ENCODE results near the gene LPAR3. TPM values are rescaled to one million over a fixed set of nuclear protein-coding genes. Genes with fewer than 3 reads are reported as not detected.

The LPAR3 gene
- total and polyA plus RNA-seq, 12 donors: 4.7 to 17.3 (median 10.7) TPM

- no peak for ATAC-seq
- no peak overlapping the region for H3K4me3 ChIP-seq
- H3K36me3 ChIP-seq: no peaks in the 10 kb centered on the region
- H3K27me3 ChIP-seq: no peaks in the 10 kb centered on the region
- 73% methylated on average over 3 of the region's 3 CpGs for WGBS, 2 donors
- TF ChIP-seq, protein P1, sequence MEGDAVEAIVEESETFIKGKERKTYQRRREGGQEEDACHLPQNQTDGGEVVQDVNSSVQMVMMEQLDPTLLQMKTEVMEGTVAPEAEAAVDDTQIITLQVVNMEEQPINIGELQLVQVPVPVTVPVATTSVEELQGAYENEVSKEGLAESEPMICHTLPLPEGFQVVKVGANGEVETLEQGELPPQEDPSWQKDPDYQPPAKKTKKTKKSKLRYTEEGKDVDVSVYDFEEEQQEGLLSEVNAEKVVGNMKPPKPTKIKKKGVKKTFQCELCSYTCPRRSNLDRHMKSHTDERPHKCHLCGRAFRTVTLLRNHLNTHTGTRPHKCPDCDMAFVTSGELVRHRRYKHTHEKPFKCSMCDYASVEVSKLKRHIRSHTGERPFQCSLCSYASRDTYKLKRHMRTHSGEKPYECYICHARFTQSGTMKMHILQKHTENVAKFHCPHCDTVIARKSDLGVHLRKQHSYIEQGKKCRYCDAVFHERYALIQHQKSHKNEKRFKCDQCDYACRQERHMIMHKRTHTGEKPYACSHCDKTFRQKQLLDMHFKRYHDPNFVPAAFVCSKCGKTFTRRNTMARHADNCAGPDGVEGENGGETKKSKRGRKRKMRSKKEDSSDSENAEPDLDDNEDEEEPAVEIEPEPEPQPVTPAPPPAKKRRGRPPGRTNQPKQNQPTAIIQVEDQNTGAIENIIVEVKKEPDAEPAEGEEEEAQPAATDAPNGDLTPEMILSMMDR (IDR thresholded peaks at IDR 0.05): no peak
- H3K27ac ChIP-seq: no peak overlapping the region
- H3K4me1 ChIP-seq: no peaks in the 10 kb centered on the region
- DNase-seq: no peak
- intact Hi-C loops (cut with DNase I): no loop called here
- H3K9me3 ChIP-seq: peaks cover 0 to 31% (median 7%) of the 10 kb centered on the region in 11 donors
Observed at GRCh38 chr1:84789014-84789413, 104.0 kb downstream of the LPAR3 start.

- Histone ChIP-seq H3K36me3 (no peaks in the 10 kb centered on the region), H3K9me3 (peaks cover 0 to 16% (median 5%) of the 10 kb centered on the region in 11 donors), H3K4me1 (peaks cover 0 to under 1% (median 0%) of the 10 kb centered on the region in 9 donors), H3K4me3 (no peak overlapping the region), H3K27me3 (no peaks in the 10 kb centered on the region), H3K27ac (no peak overlapping the region)
- TF ChIP-seq, protein P1 (IDR thresholded peaks at IDR 0.05): no peak
- no peak for ATAC-seq
- intact Hi-C loops (cut with DNase I): no loop called here
- 56 to 67% methylated on average over 4 of the region's 4 CpGs for WGBS, 2 donors
- no peak for DNase-seq
Observed at GRCh38 chr1:84785271-84786036, 107.6 kb downstream of the LPAR3 start.

DNA sequence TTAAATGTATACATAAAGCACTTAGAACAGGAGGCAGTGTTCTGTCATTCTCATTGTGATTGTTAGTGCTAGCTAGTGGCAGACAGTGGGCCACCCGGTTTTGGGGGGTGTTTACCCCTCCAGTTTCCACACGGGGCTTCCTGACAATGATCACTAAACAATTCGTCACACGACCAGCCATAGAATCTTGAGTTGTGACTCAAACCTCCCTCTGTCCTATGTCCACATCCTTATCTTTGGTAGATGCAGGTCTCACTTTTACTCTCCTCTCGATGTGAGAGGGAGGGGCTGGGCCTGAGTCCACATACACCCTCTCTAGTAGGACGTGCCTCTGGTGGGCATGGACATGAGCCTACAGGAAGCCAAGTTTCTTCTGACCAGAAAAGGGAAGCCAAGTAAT is 110.1 kb downstream of the LPAR3 start:
- TF ChIP-seq, protein P1 (IDR thresholded peaks at IDR 0.05): no peak
- H3K9me3 ChIP-seq: peaks cover 0 to 8% (median 1%) of the 10 kb centered on the region in 11 donors
- H3K36me3 ChIP-seq: no peaks in the 10 kb centered on the region
- ATAC-seq (no peak), DNase-seq (no peak)
- WGBS, 2 donors: 74 to 77% methylated on average over 6 of the region's 6 CpGs
- no peak overlapping the region for H3K27ac ChIP-seq
- H3K4me1 ChIP-seq: peaks cover 0 to 12% (median 0%) of the 10 kb centered on the region in 9 donors
- no peaks in the 10 kb centered on the region for H3K27me3 ChIP-seq
- H3K4me3 ChIP-seq: no peak overlapping the region
- intact Hi-C loops (cut with DNase I): no loop called here

GRCh38 chr1:84781946-84782771 is 110.8 kb downstream of the LPAR3 start:
- Histone ChIP-seq H3K27me3 (no peaks in the 10 kb centered on the region), H3K27ac (no peak overlapping the region), H3K9me3 (peaks cover 0 to under 1% (median 0%) of the 10 kb centered on the region in 11 donors), H3K4me1 (peaks cover 0 to 12% (median 0%) of the 10 kb centered on the region in 9 donors), H3K36me3 (no peaks in the 10 kb centered on the region), H3K4me3 (peak overlapping the region in 1 of 10 donors; percentile 7)
- ATAC-seq: peak; percentile 63 to 84 (median 74)
- WGBS, 2 donors: 46 to 52% methylated on average over 18 of the region's 18 CpGs
- peak; percentile 53 to 68 for DNase-seq
- TF ChIP-seq, protein P1 (IDR thresholded peaks at IDR 0.05): peak in 8 of 9 donors; percentile 29 to 75 (median 59)
- intact Hi-C loops (cut with DNase I): no loop called here
